Stimulated activated naive CD4-positive, alpha-beta T cell treated with Interleukin-2 at 50 U/mL for 16 hours (primary cell): Measurements from ENCODE around the gene C2orf74.
"Not testable (repeated sequence)": the region's sequence is repeated elsewhere in the genome, so short reads cannot be mapped to it uniquely, and the experiment has no call there.

Experiments used
- DNase-seq: peaks from one replicate; lab custom pipeline; 2025; lab: John Stamatoyannopoulos, UW

Gene C2orf74

DNA sequence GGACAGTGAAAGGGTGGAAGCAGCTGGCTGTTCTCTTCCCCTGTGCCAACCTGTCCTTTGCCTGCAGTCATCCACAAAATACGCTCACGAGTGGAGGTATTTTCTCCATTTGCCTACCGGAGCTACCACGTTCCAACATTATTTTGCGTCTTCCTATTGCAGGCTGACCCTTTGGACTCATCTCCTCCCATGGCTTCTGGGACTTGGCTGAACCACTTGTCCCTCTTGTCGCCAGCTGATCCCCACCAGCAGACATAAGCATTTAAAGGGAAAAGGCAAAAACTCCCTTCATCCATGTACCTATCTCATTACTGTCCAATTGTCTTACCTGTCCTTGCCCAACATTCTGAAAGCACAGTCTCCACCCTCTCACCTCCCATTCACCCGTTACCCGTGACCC lies 13.0 kb downstream of the C2orf74 start:
- DNase-seq = no peak

DNA sequence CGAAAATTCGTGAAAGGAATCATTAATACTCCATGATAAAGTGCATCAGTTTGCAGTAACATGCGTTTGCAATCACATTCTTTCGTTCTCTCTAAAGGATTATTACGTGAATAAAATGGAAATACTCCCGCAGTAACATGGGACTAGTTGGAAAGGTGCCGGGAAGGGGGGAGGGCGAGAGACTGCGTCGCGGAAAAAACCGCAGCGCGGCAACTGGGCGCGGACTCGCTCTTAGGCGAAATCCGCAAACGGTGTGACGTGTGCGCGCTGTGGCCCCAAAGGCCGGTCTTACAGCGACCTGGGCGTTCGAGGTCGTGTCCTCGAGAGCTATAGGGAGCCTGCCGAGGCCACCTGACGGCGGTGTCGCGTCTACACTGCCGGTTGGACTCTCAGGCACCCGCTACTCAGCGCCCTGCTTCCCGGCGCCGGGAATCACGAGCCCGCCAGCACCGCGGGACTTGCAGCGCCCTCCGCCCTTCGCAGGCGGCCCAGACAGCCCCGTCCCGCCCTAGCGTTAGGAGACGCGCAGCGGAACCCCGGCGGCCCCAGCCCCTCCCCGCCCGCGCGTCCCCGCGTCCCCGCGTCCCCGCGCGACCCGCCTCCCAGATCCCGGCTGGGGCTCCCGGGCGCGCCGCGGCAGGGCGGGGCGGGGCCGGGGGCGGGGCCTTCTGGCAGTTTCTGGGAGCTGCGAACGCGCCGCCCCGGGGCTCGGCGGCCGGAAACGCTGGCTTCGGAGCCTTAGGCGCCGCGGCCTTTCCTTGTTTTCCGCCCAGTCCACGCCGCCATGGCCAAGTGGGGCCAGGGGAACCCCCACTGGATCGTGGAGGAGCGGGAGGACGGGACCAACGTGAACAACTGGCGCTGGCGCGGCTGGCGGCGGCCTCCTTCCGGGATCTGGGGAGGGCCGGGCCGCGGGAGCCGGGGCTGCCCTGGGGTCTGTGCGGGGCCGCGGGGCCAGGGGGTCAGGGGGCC lies 15.1 kb downstream of the C2orf74 start:
- peak; percentile 93 for DNase-seq

DNA sequence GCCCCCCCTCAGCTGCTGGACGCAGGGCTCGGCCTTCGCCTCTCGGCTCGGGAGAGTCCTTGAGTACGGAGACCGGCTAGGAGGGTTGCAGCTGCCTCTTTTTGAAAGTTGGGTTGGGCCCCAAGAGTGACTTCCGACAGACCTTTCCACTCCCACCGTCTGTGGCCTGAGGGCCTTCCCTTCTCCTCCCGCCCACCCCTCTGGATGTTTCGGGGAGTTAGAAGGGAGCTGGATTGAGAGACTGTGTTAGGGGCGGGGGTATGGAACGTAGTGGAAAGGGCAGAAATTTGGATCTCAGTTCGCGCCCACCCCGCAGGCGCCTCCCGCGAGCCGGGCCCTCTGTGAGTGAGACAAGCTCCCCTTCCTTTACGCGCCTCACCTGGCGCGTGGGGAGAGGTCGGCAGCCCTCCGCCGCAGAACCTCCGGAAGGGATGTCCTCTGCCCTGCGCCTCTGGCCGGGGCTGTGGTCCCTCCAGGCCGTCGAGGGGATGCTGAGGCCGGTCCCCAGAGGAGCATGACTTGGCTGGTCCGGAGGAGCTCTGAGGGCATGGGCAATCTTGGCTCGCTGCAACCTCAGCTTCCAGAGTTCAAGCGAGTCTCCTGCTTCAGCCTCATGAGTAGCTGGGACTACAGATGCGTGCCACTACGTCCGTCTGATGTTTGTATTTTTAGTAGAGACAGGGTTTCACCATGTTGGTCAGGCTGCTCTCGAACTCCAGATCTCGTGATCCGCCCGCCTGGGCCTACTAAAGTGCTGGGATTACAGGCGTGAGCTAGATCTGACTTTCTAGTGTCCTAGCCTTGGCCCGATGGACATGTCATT lies 15.9 kb downstream of the C2orf74 start:
- DNase-seq = peak; percentile 39

DNA sequence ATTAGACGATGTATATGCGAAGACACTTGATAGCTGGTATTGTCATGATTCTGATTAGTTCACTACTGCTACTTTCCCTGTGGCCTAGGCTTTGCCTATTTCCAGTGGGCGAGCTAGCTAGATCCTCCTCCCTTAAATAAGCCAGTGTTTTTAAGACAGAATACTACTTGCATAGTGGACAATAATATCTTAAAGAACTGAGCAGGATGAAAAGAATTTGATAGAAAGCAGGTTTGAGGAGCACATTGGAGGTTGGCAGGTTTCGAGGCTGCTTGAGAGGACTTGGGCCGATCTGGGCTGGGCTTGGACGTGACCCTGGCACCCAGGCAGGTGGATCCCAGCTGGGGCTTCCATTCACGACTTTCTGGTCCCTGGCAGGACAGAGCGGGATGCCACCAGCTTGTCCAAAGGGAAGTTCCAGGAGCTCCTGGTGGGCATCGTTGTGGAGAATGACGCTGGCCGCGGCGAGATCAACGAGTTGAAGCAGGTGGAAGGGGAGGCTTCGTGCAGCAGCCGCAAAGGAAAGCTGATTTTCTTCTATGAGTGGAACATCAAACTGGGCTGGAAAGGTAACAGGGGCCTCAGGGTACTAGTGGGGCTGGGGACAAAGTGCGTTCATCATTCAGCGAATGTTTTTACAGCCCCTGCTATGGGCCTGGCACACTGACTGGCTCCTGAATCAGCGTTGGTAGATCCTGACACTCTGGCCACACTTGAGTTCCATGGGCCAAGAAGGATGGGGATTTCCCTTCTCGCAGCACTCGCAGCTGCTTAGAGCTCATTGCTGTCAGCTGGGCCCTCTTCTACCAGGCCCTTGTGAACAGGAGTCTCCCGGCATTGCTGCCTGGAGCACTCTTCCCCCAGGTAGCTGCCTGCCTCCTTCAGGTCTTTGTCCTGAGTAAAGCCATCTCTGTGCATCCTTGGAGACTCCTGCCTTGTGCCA lies 16.9 kb downstream of the C2orf74 start:
- no peak for DNase-seq

DNA sequence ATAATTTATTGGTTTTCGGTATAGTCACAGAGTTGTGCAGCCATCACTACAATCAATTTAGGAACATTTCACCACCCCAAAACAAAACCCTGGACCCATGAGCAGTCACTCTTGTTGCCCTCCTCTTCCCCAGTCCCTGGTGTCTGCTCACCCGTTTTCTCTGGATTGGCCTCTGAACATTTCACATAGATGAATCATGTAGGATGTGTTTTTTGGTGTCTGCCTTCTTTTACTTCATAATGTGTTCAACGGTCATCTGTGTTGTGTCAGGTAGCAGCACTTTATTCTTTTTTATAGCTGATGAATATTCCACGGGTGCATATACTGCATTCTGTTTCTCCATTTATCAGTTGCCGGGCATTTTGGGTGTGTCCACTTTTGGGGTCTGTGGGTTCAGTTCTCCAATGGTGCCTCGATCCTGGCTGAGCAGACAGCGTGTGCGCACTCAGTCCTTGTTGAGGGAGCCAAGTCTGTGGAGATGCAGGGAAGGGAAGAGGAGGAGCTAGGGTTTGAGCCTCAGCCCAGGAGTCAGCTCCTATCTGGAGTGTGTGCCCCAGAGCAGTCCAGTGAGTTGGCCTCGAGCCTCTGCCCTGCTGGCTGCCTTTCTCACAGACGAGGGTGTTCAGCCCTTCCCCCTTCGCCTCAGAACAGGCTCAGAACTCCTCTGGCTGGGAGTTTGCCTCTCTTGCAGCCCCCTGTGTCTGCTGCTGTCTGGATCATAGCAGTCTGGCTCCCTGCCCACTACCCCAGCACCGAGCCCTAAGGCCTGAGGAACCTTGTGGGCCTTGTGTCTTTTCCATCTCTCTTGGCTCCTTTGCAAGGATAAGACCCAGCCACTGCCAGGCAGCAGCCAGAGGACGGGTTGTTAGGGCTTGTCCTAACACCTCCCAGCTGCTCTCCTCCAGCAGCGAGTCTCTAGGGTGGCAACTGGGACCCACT lies 18.0 kb downstream of the C2orf74 start:
- DNase-seq = no peak

DNA sequence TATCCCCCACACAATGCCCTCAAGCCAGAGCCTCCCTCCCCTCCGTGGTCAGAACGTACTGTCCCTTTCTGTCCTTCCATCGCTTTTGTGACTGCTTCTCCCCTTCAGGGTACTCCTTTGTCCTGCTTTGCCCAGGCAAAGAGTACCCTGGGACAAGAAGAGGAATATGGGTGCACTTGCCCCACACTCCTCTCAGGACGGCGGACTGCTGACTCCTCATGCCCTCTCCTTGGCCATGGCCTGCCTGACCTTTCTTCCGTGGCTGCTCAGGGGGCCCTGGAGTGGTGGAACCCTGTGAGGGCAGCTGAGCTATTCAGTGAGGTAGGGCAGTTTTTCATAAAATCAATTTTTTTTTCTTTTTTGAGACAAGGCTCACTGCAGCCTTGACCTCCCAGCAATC lies 18.7 kb downstream of the C2orf74 start:
- DNase-seq = no peak

DNA sequence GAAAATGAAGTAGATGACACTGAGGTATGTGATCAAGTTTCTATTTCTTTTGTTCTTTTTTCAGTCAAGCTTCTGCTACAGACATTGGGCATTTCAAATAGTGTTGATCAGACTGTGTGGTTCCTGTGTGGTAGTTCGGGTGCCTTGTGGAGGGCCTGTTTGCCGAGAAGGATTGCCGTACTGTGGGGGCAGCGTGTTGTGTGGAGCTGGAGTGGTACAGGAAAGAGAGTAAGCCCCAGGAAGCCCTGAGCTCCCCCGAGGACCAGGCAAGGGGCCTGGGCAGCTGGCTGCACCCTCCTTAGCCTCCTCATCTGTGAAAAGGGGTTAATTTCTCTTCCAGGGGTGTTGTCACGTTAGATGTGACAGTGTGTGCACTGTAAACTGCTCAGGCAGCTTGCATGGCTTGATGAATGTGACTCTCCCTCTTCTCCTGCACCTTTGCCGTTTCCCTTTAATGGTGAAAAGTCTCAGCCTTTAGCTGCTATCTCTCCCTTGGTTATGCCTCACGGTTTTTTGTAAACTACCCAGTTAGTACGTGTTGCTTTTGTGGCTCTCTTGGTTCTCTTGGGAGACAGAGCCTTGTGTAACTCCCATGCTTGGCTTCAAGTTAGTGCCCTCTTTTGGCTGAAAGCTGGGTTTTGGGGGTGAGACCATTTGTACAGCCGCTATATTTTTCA lies 19.5 kb downstream of the C2orf74 start:
- no peak for DNase-seq

DNA sequence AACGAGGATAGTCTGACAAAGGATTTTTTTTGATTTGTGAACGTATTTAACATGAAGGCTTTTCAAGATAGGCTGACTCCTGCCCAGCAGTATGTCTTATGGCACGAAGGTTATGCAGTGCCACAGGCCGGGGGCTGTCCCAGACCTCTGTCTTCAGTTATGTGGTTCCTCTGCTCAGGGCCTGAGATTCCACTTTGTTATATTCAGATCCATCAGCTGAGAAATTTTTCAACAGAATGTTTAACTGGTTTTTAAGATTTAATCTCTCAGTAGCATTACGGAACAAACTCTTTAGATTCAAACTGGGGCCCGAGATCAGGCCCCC lies 20.0 kb downstream of the C2orf74 start:
- no peak for DNase-seq

DNA sequence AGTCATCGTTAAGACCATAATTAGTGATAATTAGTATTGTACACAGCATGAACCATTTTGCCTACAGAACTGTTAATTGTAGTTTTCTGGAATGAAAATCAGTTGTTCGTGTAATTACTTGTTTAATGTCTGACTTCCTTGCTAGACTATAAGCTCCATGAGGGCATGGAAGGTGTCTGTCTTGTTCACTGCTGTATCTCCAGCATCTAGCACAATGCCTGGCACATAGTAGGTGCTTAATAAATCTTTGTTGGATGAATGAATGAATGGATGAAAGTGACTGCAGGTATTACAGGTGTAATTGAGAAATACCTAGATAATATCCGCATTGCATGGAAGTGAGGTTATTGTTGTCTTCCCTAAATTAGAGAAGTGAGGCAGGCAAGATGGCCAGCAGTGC lies 21.8 kb downstream of the C2orf74 start:
- no peak for DNase-seq

DNA sequence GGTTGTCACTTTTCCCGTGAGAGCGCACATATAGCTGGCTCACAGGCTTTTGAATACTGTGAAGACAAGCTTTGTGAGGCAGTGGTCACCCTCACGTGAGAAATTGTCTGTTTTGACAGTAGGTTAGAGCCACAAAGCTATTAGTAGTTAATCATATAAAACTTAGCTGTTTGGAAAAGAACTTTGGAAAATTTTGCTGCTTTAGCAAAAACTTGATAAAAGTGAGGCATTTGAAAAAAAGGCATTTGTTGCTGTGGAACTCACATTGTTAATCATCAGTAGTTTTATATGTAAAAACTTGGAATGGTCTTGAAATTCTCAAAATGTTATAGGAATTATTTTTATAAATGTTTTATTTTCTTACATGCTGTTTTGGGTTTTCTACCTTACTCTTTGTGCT lies 22.3 kb downstream of the C2orf74 start:
- no peak for DNase-seq

DNA sequence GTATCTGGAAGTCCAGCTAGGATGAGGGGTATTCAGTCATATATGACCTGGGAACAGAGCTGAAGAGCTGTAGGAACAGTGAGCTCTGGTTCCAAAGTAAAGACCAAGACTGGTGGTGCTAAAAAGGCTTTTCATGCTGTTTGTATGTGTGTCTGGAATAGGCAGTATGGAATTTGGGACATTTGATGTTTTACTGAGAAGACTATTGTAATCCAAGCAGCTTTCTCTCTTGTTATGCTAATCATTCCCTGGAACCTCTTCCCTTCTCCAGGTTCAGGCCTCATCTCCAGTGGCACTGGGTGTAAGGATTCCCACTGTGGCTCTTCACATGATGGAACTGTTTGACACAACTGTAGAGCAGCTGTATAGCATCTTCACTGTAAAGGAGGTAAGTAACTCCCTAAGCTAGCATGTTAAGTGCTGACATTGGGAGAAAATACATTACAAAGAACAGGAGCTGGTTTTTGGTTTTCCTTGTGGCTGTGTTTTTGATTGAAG lies 23.3 kb downstream of the C2orf74 start:
- no peak for DNase-seq

DNA sequence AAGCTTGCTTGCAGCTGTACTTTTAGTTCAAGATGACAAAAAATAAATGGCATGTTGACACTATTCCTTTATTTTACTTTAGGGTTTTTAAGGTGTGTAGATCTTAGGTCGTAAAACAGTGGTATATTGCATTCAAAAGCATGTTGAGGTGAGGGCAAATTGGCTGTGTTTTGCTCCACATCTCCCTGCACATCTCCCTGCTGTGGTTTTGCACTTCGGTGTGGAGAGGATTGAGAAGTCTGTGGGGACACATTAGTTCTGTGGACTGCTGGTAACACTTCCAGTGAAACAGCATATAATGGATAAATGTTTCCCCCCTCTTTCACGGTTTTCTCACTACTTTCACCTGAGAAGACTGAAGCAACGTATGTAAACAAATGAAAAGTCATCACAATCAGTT lies 25.1 kb downstream of the C2orf74 start:
- DNase-seq = no peak

DNA sequence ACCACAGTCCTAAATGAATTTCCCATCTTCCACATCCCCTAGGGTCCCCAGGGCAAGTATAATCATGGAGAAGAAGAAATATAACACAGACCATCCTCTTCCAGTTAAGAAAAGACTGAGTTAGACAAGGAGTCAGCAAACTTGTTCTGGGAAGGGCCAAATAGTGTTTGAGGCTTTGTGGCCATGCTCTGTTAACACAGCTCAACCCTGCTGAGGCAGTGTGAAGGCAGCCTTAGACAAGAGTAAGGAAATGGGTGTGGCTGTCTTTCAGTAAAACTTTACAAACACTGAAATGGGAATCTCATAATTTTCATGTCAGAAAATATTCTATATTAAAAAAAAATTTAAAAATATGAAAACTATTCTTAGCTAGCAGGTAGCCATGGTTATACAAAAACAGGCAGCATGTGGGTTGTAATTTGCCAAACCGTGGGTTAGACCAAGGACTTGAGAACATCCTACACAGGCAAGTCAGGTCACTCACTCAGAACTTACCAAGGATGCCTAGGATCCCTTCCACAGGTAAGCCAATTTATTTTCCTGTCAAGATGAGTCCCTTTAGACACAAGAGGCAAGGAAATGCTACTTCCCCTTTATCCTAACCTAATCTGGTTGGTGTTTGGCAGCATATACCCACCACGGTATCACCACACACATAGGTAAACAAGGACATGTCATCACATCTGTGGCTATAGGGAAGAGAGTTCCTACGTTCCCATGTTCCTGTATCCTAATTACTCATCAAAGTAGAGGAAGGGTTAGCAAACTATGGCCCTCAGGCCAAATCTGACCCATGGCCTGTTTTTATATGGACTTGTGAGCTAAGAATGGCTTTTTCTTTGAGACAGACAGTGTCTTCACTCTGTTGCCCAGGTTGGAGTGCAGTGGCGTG lies 31.9 kb downstream of the C2orf74 start:
- no peak for DNase-seq

DNA sequence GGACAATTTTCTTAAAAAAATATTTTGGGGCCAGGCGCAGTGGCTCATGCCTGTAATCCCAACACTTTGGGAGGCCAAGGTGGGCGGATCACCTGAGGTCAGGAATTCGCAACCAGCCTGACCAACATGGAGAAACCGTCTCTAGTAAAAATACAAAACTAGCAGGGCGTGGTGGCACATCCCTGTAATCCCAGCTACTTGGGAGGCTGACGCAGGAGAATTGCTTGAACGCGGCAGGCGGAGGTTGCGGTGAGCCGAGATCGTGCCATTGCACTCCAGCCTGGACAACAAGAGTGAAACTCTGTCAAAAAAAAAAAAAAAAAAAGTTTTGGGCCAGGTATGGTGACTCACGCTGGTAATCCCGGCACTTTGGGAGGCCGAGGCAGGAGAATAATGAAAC lies 32.7 kb downstream of the C2orf74 start:
- DNase-seq = not testable (repeated sequence)

DNA sequence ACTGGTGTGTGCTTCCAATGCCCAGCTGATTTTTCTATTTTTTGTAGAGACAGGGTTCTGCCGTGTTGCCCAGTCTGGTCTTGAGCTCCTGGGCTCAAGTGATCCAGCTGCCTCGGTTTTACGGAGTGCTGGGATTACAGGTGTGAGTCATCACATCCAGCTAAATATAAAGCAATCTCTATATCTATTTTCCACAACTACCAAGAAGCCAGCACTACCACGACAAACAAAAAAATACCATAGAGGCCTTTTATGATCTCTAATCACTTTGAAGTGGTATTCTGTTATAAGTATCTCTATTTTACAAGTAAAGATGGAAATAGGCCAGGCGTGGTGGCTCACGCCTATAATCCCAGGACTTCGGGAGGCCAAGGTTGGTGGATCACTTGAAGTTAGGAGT lies 34.7 kb downstream of the C2orf74 start:
- DNase-seq = no peak

DNA sequence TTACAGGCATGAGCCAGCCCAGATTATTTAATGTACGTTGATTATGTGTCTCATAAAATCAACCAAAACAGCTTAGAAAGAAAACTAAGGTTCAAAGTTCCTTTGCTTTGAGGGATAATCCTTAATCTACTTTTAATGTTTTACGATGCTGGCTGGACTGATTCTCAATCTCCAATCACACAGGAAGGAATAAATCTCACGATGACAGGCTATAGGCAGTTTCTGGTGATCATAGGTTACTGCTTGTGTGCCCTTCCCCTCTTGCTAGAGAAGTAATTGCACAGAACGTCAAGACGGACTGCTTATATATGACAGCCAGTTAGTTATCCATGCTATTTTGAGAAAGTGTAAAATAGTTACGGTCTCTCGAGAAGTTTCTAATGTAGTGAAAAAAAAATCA lies 43.1 kb downstream of the C2orf74 start:
- DNase-seq = no peak

DNA sequence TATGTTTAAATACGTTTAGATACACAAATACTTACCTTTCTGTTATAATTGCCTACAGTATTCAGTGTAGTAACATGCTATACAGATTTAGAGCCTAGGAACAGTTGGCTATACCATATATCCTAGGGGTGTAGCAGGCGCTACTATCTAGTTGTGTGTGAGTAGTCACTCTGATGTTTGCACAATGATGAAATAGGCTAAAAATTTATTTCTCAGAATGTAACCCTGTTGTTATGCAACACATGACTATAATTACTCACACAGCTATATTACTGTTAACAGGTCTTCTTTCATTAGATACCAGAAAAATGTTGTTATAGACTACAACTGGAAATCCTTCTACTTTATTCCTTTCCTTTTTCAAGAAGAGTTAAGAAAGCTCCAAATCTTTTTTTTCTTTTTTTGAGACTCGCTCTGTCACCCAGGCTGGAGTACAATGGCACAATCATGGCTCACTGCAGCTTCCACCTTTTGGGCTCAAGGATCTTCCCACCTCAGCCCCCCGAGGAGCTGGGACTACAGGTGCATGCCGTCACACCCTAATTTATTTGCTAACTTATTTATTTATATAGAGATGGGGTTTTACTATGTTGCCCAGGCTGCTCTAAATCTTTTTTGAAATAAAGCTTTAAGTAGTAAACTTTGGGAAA lies 48.5 kb downstream of the C2orf74 start:
- DNase-seq = no peak

DNA sequence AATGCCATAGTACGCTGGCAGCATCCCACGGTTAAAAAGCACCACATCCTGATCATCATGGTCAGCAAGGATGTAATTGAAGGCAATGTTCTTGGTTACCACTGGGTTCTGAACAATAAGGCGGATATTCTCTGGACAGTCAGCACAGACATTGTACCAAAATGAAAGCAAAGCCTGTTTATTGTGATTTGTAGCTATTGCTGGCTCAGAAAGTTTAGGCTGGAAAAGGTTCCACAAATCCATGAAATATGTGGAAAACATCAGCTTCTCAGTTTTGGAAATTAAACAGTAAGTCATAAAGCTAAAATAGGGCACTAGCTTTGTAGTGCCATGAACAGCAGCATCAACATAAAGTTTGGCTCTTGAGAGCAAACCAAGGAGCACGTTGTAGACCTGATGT lies 52.2 kb downstream of the C2orf74 start:
- no peak for DNase-seq
